ENCODE results near the gene SLC6A3. TPM values are rescaled to one million over a fixed set of nuclear protein-coding genes. Genes with fewer than 3 reads are reported as not detected.
"Not testable (repeated sequence)": the region's sequence is repeated elsewhere in the genome, so short reads cannot be mapped to it uniquely, and the experiment has no call there.

Gene SLC6A3
- total RNA-seq, 2 experiments from 2014 or later: 0.07 to 0.23 TPM

GRCh38 chr5:1465966-1466471 is 20.8 kb upstream of the SLC6A3 start:
- CTCF ChIA-PET: no interaction called here
- Mint-ChIP-seq H3K27me3 (no peaks in the 10 kb centered on the region), H3K36me3 (peaks cover 62% of the 10 kb centered on the region), H3K4me1 (no peaks in the 10 kb centered on the region), H3K4me3 (no peak overlapping the region), H3K27ac (no peak overlapping the region), H3K9me3 (ENCODE audit: low read depth) (peaks cover 11% of the 10 kb centered on the region)
- ATAC-seq (no peak), DNase-seq (no peak)

GRCh38 chr5:1465117-1465516 is 19.9 kb upstream of the SLC6A3 start:
- ATAC-seq: no peak
- no peak for DNase-seq

GRCh38 chr5:1464511-1464910 is 19.3 kb upstream of the SLC6A3 start:
- CTCF ChIA-PET: no interaction called here
- no peak overlapping the region for H3K4me3 Mint-ChIP-seq
- H3K27me3 Mint-ChIP-seq: no peaks in the 10 kb centered on the region
- DNase-seq (no peak), ATAC-seq (no peak)
- H3K27ac Mint-ChIP-seq: no peak overlapping the region
- no peaks in the 10 kb centered on the region for H3K4me1 Mint-ChIP-seq
- peaks cover 11% of the 10 kb centered on the region for H3K9me3 Mint-ChIP-seq (ENCODE audit: low read depth)
- H3K36me3 Mint-ChIP-seq: peaks cover 71% of the 10 kb centered on the region

More at GRCh38 chr5:1465117-1465516, 19.9 kb upstream of the SLC6A3 start:
- Mint-ChIP-seq H3K9me3 (ENCODE audit: low read depth) (peaks cover 11% of the 10 kb centered on the region), H3K36me3 (peaks cover 65% of the 10 kb centered on the region), H3K4me1 (no peaks in the 10 kb centered on the region), H3K4me3 (no peak overlapping the region), H3K27me3 (no peaks in the 10 kb centered on the region), H3K27ac (no peak overlapping the region)
- CTCF ChIA-PET: no interaction called here

GRCh38 chr5:1464096-1464446 is 18.8 kb upstream of the SLC6A3 start:
- no peak overlapping the region for H3K4me3 Mint-ChIP-seq
- H3K4me1 Mint-ChIP-seq: no peaks in the 10 kb centered on the region
- H3K9me3 Mint-ChIP-seq (ENCODE audit: low read depth): peaks cover 11% of the 10 kb centered on the region
- no peak for ATAC-seq
- H3K36me3 Mint-ChIP-seq: peaks cover 71% of the 10 kb centered on the region
- H3K27ac Mint-ChIP-seq: no peak overlapping the region
- no peak for DNase-seq
- H3K27me3 Mint-ChIP-seq: no peaks in the 10 kb centered on the region
- CTCF ChIA-PET: no interaction called here

GRCh38 chr5:1463326-1464095 is 18.3 kb upstream of the SLC6A3 start:
- H3K4me3 Mint-ChIP-seq: no peak overlapping the region

GRCh38 chr5:1462358-1462757 is 17.1 kb upstream of the SLC6A3 start:
- DNase-seq: no peak

More at GRCh38 chr5:1463326-1464095, 18.3 kb upstream of the SLC6A3 start:
- Mint-ChIP-seq H3K27ac (no peak overlapping the region), H3K36me3 (peaks cover 70% of the 10 kb centered on the region), H3K27me3 (no peaks in the 10 kb centered on the region), H3K9me3 (ENCODE audit: low read depth) (peaks cover 11% of the 10 kb centered on the region), H3K4me1 (no peaks in the 10 kb centered on the region)
- ATAC-seq: no peak
- DNase-seq: no peak
- CTCF ChIA-PET: no interaction called here

GRCh38 chr5:1461396-1461795 is 16.2 kb upstream of the SLC6A3 start:
- Mint-ChIP-seq H3K36me3 (peaks cover 67% of the 10 kb centered on the region), H3K4me1 (no peaks in the 10 kb centered on the region)

More at GRCh38 chr5:1462358-1462757, 17.1 kb upstream of the SLC6A3 start:
- peaks cover 69% of the 10 kb centered on the region for H3K36me3 Mint-ChIP-seq
- H3K27me3 Mint-ChIP-seq: no peaks in the 10 kb centered on the region
- no peak overlapping the region for H3K27ac Mint-ChIP-seq
- H3K4me3 Mint-ChIP-seq: no peak overlapping the region
- H3K4me1 Mint-ChIP-seq: no peaks in the 10 kb centered on the region
- CTCF ChIA-PET: no interaction called here
- peaks cover 14% of the 10 kb centered on the region for H3K9me3 Mint-ChIP-seq (ENCODE audit: low read depth)
- ATAC-seq: no peak

GRCh38 chr5:1460054-1460682 is 14.9 kb upstream of the SLC6A3 start:
- Mint-ChIP-seq H3K36me3 (peaks cover 54% of the 10 kb centered on the region), H3K27me3 (peaks cover under 1% of the 10 kb centered on the region), H3K4me1 (no peaks in the 10 kb centered on the region), H3K4me3 (no peak overlapping the region), H3K9me3 (ENCODE audit: low read depth) (peaks cover 20% of the 10 kb centered on the region), H3K27ac (no peak overlapping the region)
- DNase-seq (no peak), ATAC-seq (no peak)
- CTCF ChIA-PET: no interaction called here

More at GRCh38 chr5:1461396-1461795, 16.2 kb upstream of the SLC6A3 start:
- CTCF ChIA-PET: no interaction called here
- DNase-seq (no peak), ATAC-seq (no peak)
- Mint-ChIP-seq H3K9me3 (ENCODE audit: low read depth) (peaks cover 21% of the 10 kb centered on the region), H3K27me3 (no peaks in the 10 kb centered on the region), H3K27ac (no peak overlapping the region), H3K4me3 (no peak overlapping the region)

GRCh38 chr5:1459435-1459834 is 14.2 kb upstream of the SLC6A3 start:
- H3K27ac Mint-ChIP-seq, H3K27me3 Mint-ChIP-seq, H3K4me1 Mint-ChIP-seq, ATAC-seq, CTCF ChIA-PET, DNase-seq, H3K4me3 Mint-ChIP-seq: not testable (repeated sequence)
- peaks cover 16% of the 10 kb centered on the region for H3K9me3 Mint-ChIP-seq (ENCODE audit: low read depth)
- H3K36me3 Mint-ChIP-seq: peaks cover 47% of the 10 kb centered on the region

- H3K27ac Mint-ChIP-seq, CTCF ChIA-PET, H3K4me3 Mint-ChIP-seq, DNase-seq, ATAC-seq, H3K4me1 Mint-ChIP-seq: not testable (repeated sequence)
- peaks cover 25% of the 10 kb centered on the region for H3K36me3 Mint-ChIP-seq
- peaks cover 22% of the 10 kb centered on the region for H3K9me3 Mint-ChIP-seq (ENCODE audit: low read depth)
- peaks cover 16% of the 10 kb centered on the region for H3K27me3 Mint-ChIP-seq
Measured at GRCh38 chr5:1456110-1456881, 11.1 kb upstream of the SLC6A3 start.

GRCh38 chr5:1453613-1454012 is 8.4 kb upstream of the SLC6A3 start:
- no peak for ATAC-seq

GRCh38 chr5:1449081-1449630 is 3.9 kb upstream of the SLC6A3 start:
- Mint-ChIP-seq H3K4me1 (peaks cover 26% of the 10 kb centered on the region), H3K9me3 (ENCODE audit: low read depth) (peaks cover 6% of the 10 kb centered on the region), H3K36me3 (peaks cover 2% of the 10 kb centered on the region), H3K27ac (no peak overlapping the region), H3K27me3 (peaks cover 56% of the 10 kb centered on the region), H3K4me3 (no peak overlapping the region)
- ATAC-seq (no peak), DNase-seq (peak; percentile 26)
- CTCF ChIA-PET: no interaction called here

More at GRCh38 chr5:1453613-1454012, 8.4 kb upstream of the SLC6A3 start:
- DNase-seq: no peak
- Mint-ChIP-seq H3K36me3 (peaks cover 11% of the 10 kb centered on the region), H3K27ac (no peak overlapping the region), H3K4me3 (no peak overlapping the region), H3K4me1 (peaks cover 9% of the 10 kb centered on the region), H3K9me3 (ENCODE audit: low read depth) (peaks cover 22% of the 10 kb centered on the region), H3K27me3 (peaks cover 27% of the 10 kb centered on the region)
- CTCF ChIA-PET: no interaction called here

- DNase-seq (peak; percentile 51), ATAC-seq (peak; percentile 52)
- H3K4me1 Mint-ChIP-seq: peaks cover 26% of the 10 kb centered on the region
- no peak overlapping the region for H3K4me3 Mint-ChIP-seq
- CTCF ChIA-PET: no interaction called here
- peak overlapping the region; percentile 1 for H3K27ac Mint-ChIP-seq
- H3K9me3 Mint-ChIP-seq (ENCODE audit: low read depth): peaks cover 4% of the 10 kb centered on the region
- H3K27me3 Mint-ChIP-seq: peaks cover 61% of the 10 kb centered on the region
- peaks cover under 1% of the 10 kb centered on the region for H3K36me3 Mint-ChIP-seq
Measured at GRCh38 chr5:1448511-1449011, 3.3 kb upstream of the SLC6A3 start.
